Measurements from ENCODE around the gene TRIM31.

The TRIM31 gene

DNA sequence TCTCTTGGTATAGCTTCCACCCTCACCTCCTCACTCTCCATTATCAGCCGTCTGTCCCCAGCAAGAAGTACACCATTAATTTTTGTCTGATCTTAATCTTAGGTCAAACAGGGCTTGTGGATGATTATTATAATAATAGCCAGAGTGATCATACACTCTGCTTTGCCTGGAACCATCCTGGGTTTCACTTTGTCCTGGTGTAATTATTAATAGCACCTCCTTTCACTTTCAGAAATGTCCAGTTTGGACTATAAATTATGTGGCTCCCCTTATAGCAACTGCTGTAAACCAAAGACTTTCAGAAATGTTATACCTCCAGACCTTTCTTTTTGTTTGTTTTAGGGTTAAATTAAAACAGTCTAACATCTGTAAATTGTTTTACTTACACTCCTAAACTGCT lies 951 bp upstream of the TRIM31 start:
- DNase-seq (ENCODE audit: low spot score), result no peak

DNA sequence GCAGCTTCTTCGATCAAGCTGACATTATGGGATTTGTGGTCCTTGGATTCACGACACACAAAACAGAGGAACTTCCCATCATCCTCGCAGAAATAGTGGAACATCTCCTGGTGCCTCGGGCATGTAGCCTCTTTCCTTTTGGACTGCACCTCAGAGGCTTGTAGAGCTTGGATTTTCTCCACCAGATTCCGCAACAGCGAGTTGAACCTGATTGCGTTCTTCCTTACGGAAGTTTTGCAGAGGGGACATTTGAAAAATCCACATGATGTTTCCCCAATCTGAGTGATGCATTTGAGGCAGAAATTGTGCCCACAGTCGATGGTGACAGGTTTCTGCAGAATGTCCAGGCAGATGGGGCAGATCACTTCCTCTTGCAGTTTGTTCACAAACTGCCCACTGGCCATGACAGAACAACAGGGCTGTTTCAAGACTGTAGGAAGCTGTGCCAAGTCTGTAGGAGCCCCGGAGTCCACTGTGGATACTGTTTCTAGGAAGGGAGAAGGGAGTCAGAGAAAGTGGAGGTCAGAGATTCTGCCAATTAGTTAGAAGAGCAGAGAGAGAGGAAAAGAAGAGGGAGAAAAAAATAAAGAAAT lies 392 bp downstream of the TRIM31 start:
- no peak for DNase-seq (ENCODE audit: low spot score)

DNA sequence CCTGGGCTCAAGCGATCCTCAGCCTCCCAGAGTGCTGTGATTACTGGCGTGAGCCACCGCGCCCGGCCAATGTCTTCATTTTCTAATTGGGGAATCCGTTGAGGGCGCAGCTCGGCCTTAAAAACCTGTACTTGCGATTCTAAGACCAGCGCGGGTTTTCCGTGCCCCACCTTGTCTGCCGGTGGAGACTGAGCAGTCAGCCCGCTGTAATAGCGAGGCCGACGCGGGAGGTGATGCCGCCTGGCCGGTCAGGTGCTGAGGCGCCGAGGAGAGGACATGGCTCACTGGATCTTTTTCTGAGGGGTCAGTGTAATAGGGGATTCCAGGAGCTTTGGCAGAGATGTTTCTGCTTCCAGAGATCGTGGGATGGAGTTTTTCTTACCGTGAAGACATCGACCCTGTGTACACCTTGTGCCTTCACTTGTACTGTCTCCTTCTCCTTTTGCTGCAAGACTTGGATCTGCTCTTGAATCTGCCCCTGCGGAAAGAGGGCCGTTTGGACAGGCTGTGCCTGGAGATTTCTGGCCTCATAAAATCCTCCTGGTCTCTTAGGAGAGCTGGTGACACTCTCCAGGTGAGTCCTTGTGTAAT lies 1.5 kb downstream of the TRIM31 start:
- no peak for DNase-seq (ENCODE audit: low spot score)

DNA sequence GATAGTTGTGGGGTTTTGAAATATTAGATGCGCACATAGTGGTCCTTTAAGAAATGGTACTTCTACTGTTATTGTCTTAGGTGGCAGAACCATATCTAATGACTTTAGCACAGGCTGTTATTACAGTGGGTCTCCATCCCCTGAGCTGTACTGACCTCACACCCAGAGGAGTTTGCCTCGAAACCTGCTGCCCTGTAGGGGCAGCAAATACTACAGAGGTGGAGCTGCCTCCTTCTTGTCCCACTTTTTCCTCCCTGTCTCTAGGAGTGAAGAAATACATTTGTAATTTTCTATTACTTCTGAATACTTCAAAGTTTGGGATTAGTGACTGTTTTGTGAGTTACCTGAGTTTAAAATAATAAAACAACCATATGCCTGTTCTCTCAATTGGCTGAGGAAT lies 8.2 kb downstream of the TRIM31 start:
- DNase-seq (ENCODE audit: low spot score), result no peak

DNA sequence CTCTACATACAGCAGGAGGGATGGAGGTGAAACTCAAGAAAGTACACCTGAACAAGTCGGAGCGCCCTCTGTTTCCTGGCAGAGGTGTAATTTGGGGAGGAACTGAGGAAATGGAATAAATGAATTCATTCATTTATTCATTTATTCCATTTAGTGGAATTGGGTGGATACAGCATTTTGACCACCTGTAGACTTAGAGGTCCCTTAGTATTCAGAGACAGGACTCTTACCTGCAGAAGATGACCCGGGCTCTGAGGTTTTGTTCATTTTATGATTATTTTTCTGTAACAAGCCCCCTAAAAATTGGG lies 9.1 kb downstream of the TRIM31 start:
- DNase-seq (ENCODE audit: low spot score), result no peak

DNA sequence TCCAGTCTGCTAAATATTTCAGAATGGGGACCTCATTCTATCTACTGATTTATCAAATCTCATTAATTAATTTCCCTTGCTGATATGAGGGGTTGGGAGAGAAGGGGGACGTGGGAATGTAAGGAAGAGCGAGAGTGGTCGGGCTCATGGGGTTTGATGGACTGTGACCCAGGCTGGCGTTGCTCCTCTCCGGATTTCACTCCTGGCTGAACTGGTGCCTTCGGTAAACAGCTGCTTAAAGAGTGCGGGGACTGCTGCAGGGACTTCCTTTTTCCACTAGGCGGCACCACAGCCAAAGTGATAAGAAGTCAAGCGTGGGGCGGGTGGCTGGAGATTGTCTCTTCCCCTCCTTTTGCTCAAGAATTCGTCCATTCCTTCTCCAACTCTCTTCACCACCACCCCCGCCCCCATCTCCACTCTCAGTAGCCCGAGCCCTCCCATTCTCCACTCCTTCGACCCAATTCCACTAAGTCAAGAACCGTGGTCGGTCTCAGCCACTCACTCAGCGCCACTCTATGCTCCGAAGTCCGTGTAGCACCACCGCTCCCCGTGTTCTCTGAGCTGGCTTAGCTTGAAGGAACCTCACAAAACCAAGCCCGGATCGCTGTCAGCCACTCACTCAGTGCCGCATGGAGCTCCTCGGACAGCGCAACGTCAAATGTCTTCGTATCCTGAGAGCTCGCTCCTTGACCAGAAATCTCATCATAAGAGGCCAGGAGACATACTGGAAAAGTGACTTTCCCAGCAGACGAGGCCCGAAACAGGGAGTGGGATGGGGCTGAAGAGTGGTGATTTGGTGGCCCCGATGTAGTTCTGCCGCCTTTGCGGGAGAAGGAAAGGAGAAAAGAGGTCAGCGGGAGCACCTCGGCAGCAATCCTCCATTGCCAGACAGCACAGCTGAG lies 9.7 kb downstream of the TRIM31 start:
- DNase-seq (ENCODE audit: low spot score), result peak; percentile 79

DNA sequence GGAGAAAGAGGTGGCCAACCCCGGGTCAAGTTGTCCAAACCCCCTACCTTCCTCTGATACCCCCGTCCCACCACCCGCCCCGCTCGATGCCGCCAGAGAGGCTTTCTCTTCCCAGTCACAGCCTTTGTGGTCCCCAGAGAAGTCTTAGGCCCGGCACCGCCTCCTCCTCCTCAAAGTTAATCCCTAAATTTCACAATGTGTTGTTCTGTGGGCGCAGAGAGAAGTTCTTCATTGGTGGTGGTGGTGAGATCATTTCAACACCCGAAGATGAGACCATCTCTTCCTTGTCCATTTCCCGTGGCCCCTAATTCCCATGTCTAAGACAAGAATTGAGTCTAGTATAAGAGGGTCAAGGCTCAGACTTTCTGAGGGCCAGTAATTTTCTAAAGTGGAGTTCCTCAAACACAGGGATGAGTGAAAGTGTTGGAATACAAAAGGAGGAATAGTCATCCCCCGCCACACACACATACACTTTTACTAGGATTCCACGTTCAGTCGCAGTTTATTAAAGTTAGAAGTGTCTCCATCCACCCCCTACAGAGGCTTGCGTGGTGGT lies 10.4 kb downstream of the TRIM31 start:
- no peak for DNase-seq (ENCODE audit: low spot score)

DNA sequence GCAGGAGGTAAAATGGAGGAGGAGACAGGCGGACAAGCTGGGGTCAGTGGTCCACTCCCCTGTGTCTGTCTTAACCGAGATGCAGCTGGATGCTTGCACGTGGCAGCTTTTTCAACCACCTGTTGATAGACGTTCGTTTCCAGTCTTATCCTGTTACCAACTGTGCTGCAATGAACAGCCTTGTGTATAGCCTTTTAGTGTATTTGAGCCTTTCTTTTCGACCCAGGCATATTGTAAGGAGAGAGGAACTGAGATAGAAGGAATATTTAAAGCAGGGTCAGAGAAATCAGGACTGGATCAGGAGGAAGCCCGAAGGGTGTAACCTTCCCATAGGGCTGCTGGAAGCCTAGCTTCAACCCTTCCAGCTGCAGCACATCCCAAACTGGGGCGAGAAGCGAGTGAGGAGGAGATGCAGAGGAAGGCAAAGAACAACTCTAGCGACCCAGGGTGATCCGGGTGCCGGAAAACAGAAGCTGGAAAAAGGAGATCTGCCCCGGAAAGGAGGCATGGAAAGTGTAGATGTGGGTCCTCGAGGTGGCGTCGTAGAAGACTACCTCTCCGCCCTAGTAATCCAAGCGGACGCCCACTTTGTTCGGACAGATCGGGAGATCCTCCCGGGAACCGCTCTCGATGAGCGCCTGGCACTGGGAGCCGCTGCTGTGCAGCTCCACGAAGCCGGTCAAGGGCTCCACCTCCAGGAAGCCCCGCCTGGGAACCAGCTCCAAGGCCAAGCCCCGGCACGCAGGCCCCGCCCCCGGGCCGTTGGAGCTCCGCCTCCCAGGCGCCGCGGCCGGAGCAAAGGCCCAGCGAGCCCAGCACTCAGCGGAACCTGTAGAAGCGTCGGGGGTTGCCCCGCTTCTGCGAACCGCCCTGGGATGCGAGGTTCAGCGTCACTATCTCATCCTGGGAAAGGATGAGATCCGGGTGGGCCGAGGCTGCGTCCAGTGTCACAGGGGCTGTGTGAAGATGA lies 11.2 kb downstream of the TRIM31 start:
- peak; percentile 88 for DNase-seq (ENCODE audit: low spot score)

DNA sequence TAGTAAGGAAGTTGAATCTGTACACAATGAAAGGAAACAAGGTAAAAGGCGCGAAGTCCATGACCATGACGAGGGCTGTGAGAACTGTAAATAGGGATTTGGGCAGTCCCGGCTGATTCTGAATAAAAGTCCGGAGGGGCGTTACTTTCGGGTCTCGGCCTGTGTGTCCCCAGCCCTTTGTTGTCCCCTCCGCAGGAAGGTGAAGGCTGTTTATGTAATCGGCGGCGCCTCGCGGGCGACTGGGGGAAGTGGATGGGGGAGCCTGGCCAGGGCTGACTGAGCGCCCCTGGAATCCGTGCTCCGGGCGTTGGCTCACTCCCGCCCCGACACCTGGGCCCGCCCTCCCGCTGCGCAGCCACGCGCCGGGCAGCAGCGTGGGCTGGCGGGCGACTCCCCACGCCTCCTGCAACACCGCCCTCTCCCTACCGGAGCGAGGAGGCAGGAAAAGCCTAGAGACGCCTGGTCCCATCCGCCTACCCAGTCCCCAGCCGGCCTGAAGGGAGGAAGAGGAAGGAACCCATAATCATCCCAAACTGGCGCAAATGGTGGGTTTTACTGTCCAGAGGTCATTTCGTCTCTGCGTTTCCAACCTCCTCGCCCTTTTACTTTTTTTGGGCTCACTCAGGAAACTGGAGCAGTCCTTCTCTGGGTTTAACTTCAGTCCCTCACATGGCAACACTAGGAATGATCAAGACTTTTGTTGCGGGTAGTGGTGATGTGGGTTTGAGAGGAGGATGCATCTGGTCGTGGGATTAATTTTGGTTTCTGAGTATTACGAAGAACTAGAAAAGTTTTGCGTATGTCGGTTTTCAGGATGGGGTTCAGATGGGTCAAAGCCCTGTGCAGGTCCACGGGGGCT lies 12.1 kb downstream of the TRIM31 start:
- peak; percentile 74 for DNase-seq (ENCODE audit: low spot score)

DNA sequence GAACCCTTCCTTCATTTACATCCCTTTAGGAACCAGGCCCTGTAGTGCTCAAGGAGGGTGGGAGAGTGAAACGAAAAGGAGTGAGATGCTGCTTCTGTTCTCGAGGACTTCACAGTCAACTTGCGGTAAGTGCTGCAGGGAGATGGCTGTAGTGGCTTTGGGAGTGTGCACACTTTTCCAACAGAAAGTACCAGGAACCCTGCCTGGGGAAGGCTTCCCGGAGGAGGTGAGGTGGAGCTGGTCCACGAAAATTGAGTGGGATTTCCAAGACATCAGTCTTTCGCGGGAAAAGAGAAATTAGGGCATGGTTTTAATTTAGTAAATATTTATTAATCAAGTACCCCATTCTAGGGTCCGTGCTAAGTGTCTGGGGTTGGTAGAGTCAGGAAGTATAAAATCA lies 12.7 kb downstream of the TRIM31 start:
- DNase-seq (ENCODE audit: low spot score), result no peak

DNA sequence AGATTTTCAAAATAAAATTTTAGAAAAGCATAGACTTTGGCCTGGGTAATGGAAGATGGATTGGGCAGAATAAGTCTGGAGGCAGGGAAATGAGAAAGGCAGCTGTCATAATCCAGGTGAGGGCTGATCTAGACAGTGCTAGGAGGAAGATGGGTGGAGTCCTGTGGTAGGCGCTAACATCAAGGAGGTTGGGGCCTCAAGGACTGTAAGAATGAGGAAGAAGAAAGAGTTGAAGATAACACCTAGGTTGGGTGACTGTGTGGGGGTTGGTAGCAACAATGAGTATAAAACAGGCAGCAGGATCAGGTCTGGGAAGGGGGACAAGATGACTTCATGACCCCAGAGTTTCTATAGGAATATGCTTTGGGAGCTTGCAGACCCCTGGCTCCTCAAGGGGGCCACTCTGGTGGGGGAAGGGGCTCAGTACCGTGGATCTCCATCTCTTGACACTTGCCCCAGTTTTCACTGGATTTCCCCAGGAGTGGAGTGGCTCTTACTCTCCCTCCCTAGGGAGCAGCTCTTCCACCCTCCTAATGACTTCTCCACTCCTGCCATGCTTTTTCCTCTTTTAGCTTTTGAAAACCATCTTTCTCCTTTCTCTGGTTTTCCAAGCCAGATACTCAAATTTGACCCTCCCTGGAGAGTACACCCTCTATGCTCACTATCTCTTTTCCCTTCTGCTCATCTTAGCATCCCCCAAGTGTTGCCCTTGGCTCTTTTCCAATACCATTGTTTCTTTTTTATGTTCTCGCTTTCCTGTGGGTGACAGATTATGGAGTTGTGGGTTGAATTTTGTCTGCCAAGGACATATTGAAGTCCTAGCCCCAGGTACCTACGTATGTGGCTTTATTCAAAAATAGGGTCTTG lies 14.8 kb downstream of the TRIM31 start:
- no peak for DNase-seq (ENCODE audit: low spot score)

DNA sequence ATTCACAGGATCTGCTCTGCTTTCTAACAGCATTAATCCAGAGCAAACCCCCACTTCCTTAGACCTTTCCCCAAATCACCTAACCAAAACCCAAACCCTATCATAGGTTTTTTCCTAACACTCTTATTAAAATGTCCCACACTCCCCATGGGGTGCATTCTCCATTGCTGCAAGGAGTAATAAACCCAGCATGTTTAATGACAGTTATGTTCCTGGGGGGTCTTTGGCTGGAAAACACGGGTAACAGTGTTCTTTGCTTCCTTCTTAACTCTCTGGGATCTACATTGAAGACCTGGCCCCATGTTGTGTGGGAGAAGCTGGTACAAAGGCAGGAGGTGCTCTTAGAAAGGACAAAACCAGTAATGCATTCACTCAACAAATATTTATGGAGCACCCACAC lies 16.1 kb downstream of the TRIM31 start:
- no peak for DNase-seq (ENCODE audit: low spot score)

DNA sequence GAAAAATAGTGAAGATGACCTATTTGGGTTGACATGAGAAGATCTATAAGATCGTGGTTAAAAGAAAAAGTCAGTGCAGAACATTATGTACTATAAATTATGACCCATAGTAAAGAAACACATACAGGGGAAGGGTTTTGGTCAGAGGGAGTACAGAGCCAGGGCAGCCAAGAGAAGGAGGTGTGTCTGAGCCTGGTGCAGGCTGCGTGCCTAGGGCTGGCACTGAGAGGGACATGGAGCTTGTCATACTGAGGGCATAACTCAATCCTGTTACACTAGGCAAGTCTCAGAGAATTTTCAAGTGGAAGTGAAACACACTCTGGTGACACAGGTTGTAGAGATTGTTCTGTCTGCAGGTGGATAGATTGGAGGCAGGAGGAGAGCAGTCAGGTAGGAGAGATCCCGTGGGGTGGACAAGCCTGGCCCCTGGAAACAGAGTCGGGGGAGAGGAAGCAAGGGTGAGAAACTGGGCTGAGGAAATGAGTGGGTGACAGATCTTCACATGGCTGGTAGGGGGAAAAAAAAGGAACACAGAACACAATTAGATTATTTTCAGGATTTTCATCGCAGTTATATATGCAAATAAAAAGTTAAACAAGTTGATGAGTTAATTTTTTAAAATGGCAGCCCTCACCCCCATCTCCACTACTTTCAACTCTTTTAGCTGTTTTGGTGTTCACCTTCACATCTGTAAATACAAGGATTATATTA lies 18.8 kb downstream of the TRIM31 start:
- no peak for DNase-seq (ENCODE audit: low spot score)

DNA sequence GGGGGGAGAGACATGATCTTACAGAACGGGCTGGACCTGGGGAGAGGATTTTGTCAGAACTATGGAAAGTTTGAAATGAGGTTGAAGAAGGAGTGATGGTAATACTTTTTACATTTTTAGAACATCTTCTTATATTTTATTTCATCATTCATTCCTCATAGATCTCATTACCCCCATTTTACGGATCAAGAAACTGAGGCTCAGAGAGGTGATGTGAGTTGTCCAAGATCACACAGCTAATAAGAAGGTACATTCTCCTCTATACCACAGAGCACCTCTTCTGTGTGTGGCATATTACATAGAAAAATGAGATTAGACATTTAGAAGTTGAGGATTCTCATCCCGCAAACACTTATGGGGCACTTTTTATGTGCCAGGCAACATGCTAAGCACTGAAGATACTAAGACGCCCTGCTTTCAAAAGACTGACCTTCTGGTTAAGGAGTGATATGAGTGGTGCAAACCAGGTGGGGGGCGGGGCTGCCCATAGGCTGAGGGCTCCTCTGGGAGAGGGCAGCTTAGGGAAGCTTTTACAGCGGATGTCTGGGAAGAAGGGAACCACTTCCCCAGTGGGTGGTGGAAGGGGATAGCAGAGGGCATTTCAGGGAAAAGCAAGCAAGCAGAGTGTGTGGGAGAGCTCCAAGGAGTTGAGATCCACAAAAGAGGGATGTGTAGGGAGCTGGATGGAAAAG lies 19.9 kb downstream of the TRIM31 start:
- no peak for DNase-seq (ENCODE audit: low spot score)

DNA sequence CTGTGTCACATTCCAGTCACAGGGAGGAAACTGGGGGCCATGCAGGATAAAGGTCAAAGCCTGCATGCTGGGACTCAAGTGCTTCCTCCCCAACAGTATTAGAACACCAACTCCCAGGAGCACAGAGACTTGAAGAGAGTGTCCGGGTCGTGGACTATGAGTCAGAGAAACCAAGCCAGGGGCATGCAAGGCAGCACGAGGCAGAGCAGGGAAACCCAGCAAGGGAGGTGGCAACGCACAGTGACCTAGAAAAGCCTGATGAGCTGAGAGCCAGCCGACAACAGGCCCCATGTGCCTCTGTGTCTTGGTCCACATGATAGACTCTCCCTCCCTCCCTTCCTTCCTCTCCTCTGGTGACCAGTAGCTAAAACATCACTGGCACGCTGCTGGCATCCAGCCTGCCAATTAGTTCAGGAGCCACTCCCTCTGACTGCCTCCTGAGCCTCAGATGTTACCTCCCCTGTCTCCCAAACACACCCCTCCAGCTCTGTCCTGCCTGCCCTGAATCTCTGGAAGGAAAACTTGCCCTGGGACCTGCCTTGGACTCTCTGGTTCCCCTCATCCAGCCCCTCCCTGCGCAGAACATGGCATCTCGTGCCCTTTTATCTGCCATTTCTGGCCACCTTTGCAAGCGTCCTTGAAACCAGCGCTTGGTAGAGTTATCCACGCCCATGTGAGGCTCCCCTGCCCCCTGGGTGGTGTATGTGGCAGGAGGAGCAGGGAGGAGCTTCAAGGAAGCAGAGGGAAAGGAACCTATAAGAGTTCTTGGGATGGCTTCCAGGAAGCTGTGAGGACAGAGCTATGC lies 21.1 kb downstream of the TRIM31 start:
- peak; percentile 75 for DNase-seq (ENCODE audit: low spot score)

DNA sequence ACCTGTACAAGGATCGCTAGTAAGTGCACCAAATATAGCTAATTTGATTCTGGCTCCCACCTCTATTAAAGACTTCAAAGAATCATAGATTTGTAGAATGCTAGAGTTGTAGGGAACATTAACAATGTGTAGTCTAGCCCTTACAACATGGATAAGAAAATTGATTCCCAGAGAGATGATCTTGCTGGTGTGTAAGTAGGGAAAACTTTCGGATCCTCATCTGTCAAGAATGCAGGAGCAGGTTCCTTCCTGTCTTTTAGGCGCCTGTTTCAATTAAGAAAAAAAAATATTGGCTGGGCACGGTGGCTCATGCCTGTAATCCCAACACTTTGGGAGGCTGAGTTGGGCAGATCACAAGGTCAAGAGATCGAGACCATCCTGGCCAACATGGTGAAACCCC lies 25.0 kb downstream of the TRIM31 start:
- DNase-seq (ENCODE audit: low spot score), result no peak

DNA sequence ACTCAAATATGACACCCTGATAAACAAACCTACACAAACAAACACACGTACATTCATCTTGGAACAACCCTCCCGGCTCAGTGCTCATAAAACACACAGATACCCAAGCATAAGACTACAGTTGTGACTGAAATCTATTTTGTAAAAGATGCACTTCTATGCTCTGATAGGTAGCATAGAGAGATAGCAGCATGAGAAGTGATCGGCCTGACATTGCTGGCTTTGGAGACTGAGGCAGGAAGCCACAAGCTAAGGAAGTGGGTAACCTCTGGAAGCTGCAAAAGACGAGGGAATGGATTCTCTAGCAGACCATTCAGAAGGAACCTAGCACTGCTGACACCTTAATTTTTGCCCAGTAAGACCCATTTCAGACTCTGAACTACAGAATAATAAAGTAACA lies 35.7 kb downstream of the TRIM31 start:
- no peak for DNase-seq (ENCODE audit: low spot score)
